HFFc6 (cell line): Measurements from ENCODE around the gene ME3. TPM values are rescaled to one million over a fixed set of nuclear protein-coding genes. Genes with fewer than 3 reads are reported as not detected.
"Not testable (repeated sequence)": the region's sequence is repeated elsewhere in the genome, so short reads cannot be mapped to it uniquely, and the experiment has no call there.

ENCODE experiments used
- DNase-seq: peaks from one replicate; pipeline ENCODE4 v3.0.0-alpha.2; 2018
- H3K27ac Mint-ChIP-seq: 2 replicates; pipeline ENCODE4 v1.8.0; 2020; ENCODE audit warnings: mild to moderate bottlenecking, mixed read lengths
- H3K27me3 Mint-ChIP-seq: 2 replicates; pipeline ENCODE4 v1.8.0; 2021; ENCODE audit warnings: mild to moderate bottlenecking, moderate library complexity, mixed read lengths; ENCODE audit not compliant: insufficient read depth
- H3K36me3 Mint-ChIP-seq: 2 replicates; pipeline ENCODE4 v1.8.0; 2021; ENCODE audit warnings: low read depth, mixed read lengths
- H3K4me1 Mint-ChIP-seq: 2 replicates; pipeline ENCODE4 v1.8.0; 2020; ENCODE audit warnings: low read depth, mixed read lengths
- H3K4me3 Mint-ChIP-seq: 2 replicates; pipeline ENCODE4 v1.8.0; 2020; ENCODE audit warnings: mild to moderate bottlenecking, moderate library complexity, mixed read lengths
- H3K9me3 Mint-ChIP-seq: 2 replicates; pipeline ENCODE4 v1.8.0; 2020; ENCODE audit warnings: mild to moderate bottlenecking, mixed read lengths
- CTCF ChIP-seq: fragments of 200-600 bp; sonication (generic); IDR thresholded peaks from 2 replicates; pipeline ENCODE4 v1.5.0; 2021; ENCODE audit warnings: antibody characterized with exemption, mild to moderate bottlenecking
- total RNA-seq, 6 experiments: library from RNA; stranded (reverse); fragmentation: NEBNext Ultra II Directional; extraction: Animal tissue kit (Norgen Biotek cat#: 25700); gene quantifications; 2 replicates in 1 of 6; 3 replicates in 5 of 6; pipeline ENCODE4 v1.2.3, GENCODE V29; 2021

Gene ME3
- total RNA-seq, 6 experiments from 2014 or later = 3.5 to 8.6 (median 6.6) TPM

GRCh38 chr11:86565801-86566312 lies 106.6 kb downstream of the ME3 start:
- no peak for DNase-seq
- Mint-ChIP-seq H3K27me3 (peaks cover 3% of the 10 kb centered on the region; the same call in 1 of the 2 replicates), H3K27ac (no peak overlapping the region), H3K9me3 (no peaks in the 10 kb centered on the region), H3K36me3 (peaks cover 8% of the 10 kb centered on the region; the same call in 1 of the 2 replicates), H3K4me3 (no peak overlapping the region), H3K4me1 (no peaks in the 10 kb centered on the region)
- TF ChIP-seq CTCF = no peak

- Mint-ChIP-seq H3K27ac (no peak overlapping the region), H3K9me3 (no peaks in the 10 kb centered on the region)
- TF ChIP-seq CTCF = no peak
Observed at GRCh38 chr11:86565388-86565787, 107.0 kb downstream of the ME3 start.

GRCh38 chr11:86562842-86563241 lies 109.6 kb downstream of the ME3 start:
- H3K4me1 Mint-ChIP-seq = peaks cover 26% of the 10 kb centered on the region
- H3K27ac Mint-ChIP-seq, H3K4me3 Mint-ChIP-seq, H3K27me3 Mint-ChIP-seq, H3K9me3 Mint-ChIP-seq, H3K36me3 Mint-ChIP-seq, DNase-seq: not testable (repeated sequence)

More at GRCh38 chr11:86565388-86565787, 107.0 kb downstream of the ME3 start:
- no peak for DNase-seq
- Mint-ChIP-seq H3K4me1 (peaks cover under 1% of the 10 kb centered on the region), H3K27me3 (peaks cover 3% of the 10 kb centered on the region; the same call in 1 of the 2 replicates), H3K36me3 (peaks cover 8% of the 10 kb centered on the region; the same call in 1 of the 2 replicates), H3K4me3 (no peak overlapping the region)

GRCh38 chr11:86559311-86559945 lies 113.0 kb downstream of the ME3 start:
- peak overlapping the region; percentile 89 for H3K27ac Mint-ChIP-seq
- DNase-seq = peak; percentile 86
- no peaks in the 10 kb centered on the region for H3K9me3 Mint-ChIP-seq
- H3K36me3 Mint-ChIP-seq = peaks cover 7% of the 10 kb centered on the region
- H3K27me3 Mint-ChIP-seq = no peaks in the 10 kb centered on the region
- TF ChIP-seq CTCF = no peak
- H3K4me1 Mint-ChIP-seq = peaks cover 37% of the 10 kb centered on the region
- H3K4me3 Mint-ChIP-seq = peak overlapping the region; percentile 72

- Mint-ChIP-seq H3K4me1 (peaks cover 37% of the 10 kb centered on the region), H3K27ac (peak overlapping the region; percentile 89), H3K36me3 (peaks cover 13% of the 10 kb centered on the region)
Observed at GRCh38 chr11:86558841-86559240, 113.6 kb downstream of the ME3 start.

More at GRCh38 chr11:86558841-86559240, 113.6 kb downstream of the ME3 start:
- Mint-ChIP-seq H3K9me3 (no peaks in the 10 kb centered on the region), H3K4me3 (no peak overlapping the region), H3K27me3 (no peaks in the 10 kb centered on the region)
- no peak for TF ChIP-seq CTCF
- DNase-seq = no peak
